GM03348 (cell line): ENCODE measurements around the gene PTPRN2.

Experiments
- DNase-seq: peaks from one replicate; pipeline ENCODE4 v3.0.0; 2012; ENCODE audit warnings: low spot score

PTPRN2 gene

GRCh38 chr7:157772486-157773130, 815.0 kb downstream of the PTPRN2 start:
- no peak for DNase-seq

DNA sequence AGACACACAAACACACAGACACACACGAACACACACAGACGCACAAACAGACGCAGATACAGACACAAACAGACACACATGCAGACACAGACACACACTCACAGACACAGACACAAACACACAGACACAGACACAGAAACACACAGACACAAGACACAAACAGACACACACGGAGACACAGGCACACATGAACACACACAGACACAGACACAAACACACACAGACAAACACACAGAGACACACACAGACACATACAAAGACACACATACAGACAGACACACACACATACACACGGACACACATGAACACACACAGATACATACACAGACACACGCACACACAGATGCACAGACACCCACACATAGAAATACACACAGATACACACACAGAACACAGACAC, 815.9 kb downstream of the PTPRN2 start:
- no peak for DNase-seq

GRCh38 chr7:157770716-157771320, 816.8 kb downstream of the PTPRN2 start:
- DNase-seq: no peak

DNA sequence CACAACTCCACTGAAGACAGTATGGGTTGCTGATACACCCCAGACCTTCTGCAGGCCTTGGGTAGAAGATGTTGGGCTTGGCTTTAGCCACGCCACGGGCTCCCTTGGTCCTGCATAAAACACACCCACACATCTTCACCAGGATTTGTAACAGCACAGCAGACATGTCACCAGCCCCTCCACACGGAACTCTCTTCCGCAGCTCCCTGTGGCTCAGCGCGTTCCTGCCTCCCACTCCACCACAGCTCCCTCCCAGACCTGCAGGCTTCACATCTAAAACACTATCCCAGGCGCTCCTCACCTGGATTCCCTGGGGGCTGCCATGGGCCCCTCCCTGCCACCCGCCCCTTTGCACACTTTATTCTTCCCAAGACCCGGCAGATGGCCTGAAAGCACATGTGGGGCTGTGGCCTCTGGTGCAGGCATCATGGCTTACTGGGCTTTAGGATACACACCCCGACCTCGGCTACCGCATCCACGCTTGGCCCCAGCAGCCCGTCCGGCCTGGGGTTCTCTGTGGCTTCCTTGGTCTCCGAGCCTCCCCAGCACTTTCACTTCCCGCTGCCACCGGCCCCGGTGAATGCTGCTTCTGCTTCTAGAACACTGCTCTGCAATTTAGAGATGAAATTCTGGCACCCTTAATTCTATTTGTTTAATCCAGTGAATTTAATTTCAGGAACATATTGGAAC, 818.0 kb downstream of the PTPRN2 start:
- no peak for DNase-seq

DNA sequence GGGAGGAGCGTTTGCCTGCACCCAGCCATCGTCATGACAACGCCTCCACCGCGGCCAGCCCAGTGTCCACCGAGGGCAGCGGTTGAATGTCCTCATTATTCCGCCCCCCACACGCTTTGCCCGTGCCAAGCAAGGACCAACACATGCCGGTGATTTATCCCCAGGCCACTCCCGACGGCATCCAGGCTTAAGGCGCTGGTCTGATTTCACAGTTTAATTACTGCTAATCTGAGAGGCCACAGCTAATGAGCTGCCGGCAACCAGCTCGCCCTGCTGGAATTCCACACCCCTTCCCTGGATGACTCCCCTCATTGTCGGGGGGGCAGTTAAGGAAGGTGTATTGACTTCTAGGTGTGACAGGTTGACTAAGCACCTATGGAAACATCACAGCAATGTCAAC, 818.5 kb downstream of the PTPRN2 start:
- no peak for DNase-seq

- DNase-seq: no peak
Observed at GRCh38 chr7:157768198-157768597, 819.4 kb downstream of the PTPRN2 start.

GRCh38 chr7:157767506-157768197, 820.0 kb downstream of the PTPRN2 start:
- DNase-seq: no peak

DNA sequence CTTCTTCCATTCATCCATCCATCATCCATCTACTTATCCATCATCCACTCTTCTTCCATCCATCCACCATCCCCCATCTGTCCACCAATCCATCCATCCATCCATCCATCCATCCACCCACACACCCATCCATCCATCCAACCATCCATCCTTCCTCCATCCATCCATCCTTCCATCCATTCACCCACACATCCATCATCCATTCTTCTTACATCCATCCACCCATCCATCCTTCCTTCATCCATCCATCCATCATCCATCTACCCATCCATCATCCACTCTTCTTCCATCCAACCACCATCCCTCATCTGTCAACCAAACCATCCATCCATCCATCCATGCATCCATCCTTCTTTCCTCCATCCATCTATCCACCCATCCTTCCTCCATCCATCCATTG, 821.5 kb downstream of the PTPRN2 start:
- DNase-seq: no peak

DNA sequence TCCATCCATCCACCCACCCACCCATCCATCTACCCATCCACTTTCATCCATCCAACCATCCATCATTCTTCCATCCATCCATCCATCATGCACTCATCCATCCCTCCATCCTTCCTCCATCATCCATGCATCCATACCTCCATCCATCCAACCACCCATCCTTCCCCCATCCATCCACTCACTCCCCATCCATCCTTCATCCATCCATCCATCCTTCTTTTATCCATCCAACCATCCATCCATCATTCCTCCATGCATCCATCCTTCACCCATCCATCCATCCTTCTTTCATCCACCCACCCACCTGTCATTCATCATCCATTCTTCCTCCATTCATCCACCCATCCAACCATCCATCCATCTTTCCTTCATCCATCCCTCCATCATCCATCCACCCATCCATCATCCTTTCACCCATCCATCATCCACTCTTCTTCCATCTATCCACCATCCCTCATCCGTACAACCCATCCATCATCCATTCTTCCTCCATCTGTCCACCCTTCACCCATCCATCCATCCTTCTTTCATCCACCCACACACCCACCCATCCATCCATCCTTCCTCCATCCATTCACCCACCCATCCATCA, 822.6 kb downstream of the PTPRN2 start:
- DNase-seq: no peak

GRCh38 chr7:157764193-157764592, 823.4 kb downstream of the PTPRN2 start:
- no peak for DNase-seq

DNA sequence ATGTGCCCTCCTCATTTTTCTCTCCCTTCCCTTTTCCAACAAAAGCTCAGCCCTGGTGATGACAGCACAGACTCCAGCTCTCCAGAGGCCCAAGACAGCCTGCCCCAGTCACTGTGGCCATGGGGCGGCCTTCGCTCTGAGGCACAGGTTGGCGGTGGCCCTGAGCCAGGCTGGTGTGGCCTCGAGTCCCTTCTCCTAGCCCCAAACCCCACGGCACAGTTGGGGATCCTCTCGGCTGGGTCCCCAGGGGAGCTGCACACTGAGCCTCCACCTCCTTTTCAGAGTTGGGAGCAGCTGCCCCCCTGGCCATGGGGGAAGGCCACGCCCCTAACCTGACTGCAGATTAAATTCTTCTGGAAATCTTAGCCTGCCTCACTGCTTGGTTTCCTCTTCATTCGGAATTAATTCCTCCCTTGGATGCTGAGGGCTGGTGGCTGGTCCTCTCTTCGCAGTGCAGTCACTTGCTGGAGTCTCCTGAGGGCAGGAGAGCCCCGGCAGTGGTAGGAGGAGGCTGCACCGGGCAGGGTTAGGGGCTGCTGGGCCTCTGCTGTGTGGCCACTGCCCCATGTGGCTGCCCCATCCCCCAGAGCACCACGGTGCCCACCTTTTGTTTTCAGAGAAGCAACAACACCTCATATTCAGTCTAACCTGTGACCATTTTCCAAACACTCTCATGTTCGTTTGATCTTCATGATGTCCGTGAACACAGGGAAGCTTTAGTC, 824.2 kb downstream of the PTPRN2 start:
- DNase-seq: no peak

DNA sequence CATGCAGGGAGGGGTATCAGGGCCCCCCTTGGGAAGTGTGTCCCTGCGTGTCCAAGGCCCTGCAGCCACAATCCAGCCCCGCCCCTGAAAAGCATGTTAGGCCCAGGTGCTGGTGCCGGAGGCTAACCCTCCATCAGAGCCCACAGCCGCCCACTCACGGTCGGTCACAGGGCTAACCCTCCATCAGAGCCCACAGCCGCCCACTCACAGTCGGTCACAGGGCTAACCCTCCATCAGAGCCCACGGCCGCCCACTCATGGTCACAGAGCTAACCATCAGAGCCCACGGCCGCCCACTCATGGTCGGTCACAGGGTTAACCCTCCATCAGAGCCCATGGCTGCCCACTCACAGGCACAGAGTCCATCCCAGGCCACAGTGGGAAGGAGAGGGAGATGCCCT, 824.8 kb downstream of the PTPRN2 start:
- DNase-seq: no peak

DNA sequence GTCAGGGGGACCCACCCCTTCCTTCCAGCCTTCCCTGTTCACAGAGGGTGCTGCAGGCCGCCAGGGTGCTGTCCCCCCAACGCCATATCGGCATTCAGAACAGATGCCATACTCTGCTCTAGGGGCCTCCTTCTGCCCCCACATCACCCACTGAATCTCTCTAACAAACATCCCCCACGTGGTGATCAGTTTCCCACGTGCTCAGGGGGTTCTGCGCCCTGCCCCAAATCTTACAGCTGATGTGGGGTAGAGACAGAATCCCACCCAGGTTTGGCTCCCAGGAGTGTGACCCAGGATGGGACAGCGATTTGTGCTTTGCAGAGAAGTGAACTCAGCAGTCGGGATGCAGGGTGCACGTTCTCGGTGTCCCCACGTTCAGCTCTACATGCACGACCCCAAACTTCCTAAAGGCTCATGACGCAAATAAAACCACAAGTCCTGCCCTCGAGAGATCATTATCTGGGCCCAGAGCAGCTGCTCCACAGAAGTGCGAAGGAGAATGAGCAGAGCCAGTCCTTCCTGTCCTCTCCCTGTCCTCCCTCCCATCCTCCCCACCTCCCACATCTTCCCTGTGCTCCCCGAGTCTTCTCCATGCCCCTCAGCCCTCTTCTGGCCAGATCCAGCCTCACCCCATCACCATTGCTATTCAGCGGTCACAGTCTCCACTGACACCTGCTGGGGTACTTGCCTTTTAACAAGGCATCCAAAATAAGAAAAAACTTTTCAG, 827.5 kb downstream of the PTPRN2 start:
- no peak for DNase-seq

DNA sequence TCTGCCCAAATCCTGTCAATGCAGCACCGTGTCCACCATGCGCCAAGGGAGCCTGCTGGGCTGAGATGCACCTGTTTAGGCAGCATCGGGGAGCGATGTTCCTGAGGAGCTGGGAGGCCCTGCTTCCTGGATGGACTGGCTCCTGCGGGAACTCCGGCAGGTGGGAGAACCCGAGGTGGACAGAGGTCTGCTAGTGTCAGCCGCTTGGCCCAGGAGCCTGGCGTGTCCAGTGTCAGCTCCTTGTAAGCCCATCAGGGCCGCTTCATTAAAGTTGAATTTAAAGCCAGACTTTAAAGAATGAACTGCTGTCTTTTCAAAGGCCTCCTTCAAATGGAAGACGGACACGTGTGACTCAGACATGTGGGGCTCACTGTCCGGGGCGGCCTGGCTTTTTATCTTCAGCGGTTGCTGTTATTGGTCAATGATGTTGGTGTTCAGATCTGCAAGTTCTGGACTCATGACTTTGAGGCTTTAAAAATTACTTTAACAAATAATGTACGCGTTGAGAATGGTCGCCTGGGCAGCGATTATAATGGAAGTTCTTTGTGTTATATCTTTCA, 828.3 kb downstream of the PTPRN2 start:
- DNase-seq: no peak

- DNase-seq: no peak
Observed at GRCh38 chr7:157758468-157759245, 829.0 kb downstream of the PTPRN2 start.

DNA sequence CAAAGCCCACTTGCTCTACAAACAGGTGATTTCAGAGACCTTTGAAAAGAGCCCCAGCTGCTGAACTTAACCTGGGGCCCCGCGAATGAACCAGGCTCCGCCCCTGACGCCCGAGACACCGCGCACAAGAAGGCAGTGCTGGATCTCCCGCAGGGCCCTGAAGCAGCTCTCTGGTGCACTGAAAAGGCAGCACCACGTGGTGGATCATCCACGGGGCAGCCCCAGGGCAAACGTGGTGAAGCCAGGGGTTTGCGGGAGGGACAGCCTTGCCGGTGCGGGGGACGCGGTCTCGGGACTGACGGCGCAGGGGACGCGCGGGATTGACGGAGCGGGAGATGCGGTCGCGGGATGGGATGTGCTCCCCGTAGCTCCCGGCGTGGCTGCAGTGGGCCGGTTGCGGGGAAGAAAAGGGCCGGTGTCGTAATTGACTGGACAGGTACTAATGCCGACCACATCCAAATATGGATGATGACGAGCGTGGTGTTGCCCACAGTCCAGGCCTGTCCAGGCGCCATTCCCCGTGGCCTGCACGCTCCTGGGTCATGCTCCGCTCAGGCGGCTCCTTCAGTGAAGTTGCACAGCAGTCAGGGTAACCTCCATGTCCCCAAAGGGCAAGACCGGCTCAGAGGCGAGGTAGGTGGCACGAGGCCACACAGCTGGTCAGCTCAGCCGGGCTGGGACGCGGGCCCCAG, 829.7 kb downstream of the PTPRN2 start:
- DNase-seq: no peak

DNA sequence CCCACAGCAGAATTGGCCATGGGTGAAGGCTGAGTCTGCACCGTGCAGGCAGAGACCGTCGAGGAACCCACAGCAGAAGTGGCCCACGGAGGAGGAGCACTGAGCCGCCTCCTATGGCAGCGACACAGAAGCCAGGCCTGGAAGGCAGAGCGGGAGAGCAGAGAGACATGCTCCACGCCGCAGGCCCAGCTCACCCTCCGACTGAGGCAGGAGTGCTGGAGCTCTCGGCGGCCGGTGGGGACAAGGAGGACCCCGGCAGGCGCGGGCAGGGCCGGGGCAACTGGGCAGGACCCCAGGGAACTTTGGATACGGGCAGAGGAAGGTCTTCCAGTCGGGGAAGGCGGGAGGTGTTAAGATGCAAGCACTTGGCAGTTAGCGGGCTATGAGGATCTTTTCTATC, 830.4 kb downstream of the PTPRN2 start:
- DNase-seq: no peak

GRCh38 chr7:157755741-157756140, 831.9 kb downstream of the PTPRN2 start:
- DNase-seq: no peak

DNA sequence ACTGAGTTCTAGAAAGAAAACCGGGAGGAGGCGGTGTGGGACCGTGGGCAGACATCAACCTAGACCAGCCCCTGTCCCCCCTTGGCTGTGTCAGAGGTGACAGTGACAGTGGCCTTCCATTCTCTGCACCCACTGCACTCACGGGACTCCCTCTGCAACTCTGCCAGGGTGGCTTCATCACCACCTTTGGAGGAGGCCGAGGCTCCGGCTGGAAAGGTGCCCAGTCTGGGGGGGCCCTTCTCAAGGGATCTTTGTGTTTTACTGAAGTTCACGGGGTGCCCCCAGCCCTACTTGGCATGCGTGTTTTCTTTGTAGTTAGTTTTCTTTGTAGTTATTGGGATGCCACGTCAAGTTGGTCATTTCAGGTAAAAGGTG, 833.2 kb downstream of the PTPRN2 start:
- no peak for DNase-seq
